Keratinocyte (primary cell): Measurements from ENCODE around the gene SLC49A4.

ENCODE experiments used
- CTCF ChIP-seq, 3 experiments: IDR thresholded peaks in 1 of 3; conservative IDR thresholded peaks in 1 of 3; optimal IDR thresholded peaks in 1 of 3; 2 replicates in 2 of 3; 3 replicates in 1 of 3; pipeline versions ENCODE3 to v1.5.1; 2011; ENCODE audit warnings: low read length in 3 of 3, mild to moderate bottlenecking in 3 of 3, moderate library complexity in 2 of 3, control low read depth in 1 of 3, inconsistent platforms in 1 of 3; ENCODE audit not compliant: insufficient read depth in 2 of 3; ENCODE audit errors: extremely low read depth in 1 of 3
- EZH2 ChIP-seq: IDR thresholded peaks from one replicate; pipeline ENCODE4 v1.6.1; 2012; ENCODE audit warnings: inconsistent platforms, mild to moderate bottlenecking, low read length, moderate library complexity

GRCh38 chr3:122923611-122924010, 128.7 kb downstream of the SLC49A4 start:
- TF ChIP-seq CTCF (optimal IDR thresholded peaks at IDR 0.05 in 1 of 3, IDR thresholded peaks at IDR 0.05 in 1 of 3, conservative IDR thresholded peaks at IDR 0.05 in 1 of 3; ENCODE audit: extremely low read depth in 1 of 3, insufficient read depth in 2 of 3, low read length in 3 of 3) (no peak), EZH2 (no peak)
